Nephron (organoid): ENCODE data around the gene FASLG.

Source experiments
- H3K27ac Mint-ChIP-seq, 3 experiments: 2 replicates each; pipeline ENCODE4 v1.8.0; 2020; ENCODE audit warnings: mixed read lengths in 3 of 3, mild to moderate bottlenecking in 2 of 3, moderate library complexity in 1 of 3
- H3K27me3 Mint-ChIP-seq: 2 replicates; pipeline ENCODE4 v1.8.0; 2021; ENCODE audit warnings: low read depth, mild to moderate bottlenecking, moderate library complexity, mixed read lengths
- H3K36me3 Mint-ChIP-seq: 2 replicates; pipeline ENCODE4 v1.8.0; 2020; ENCODE audit warnings: low read depth, mixed read lengths
- H3K4me1 Mint-ChIP-seq: 2 replicates; pipeline ENCODE4 v1.8.0; 2020; ENCODE audit warnings: mixed read lengths
- H3K4me3 Mint-ChIP-seq, 3 experiments: 2 replicates each; pipeline ENCODE4 v1.8.0; 2020; ENCODE audit warnings: mild to moderate bottlenecking in 3 of 3, mixed read lengths in 3 of 3, moderate library complexity in 2 of 3
- H3K9me3 Mint-ChIP-seq: 2 replicates; pipeline ENCODE4 v1.8.0; 2020; ENCODE audit warnings: mixed read lengths
- TF ChIP-seq, protein P1 (sequence below), 3 experiments: fragments of 200-600 bp; sonication (generic); IDR thresholded peaks; one replicate each; pipeline ENCODE4 v1.5.0; 2021; ENCODE audit warnings: antibody characterized with exemption in 3 of 3; ENCODE audit not compliant: unreplicated experiment in 3 of 3

FASLG gene

GRCh38 chr1:172670791-172671190, 11.9 kb downstream of the FASLG start:
- Mint-ChIP-seq H3K9me3 (no peaks in the 10 kb centered on the region), H3K4me1 (no peaks in the 10 kb centered on the region), H3K4me3 (no peak overlapping the region), H3K36me3 (no peaks in the 10 kb centered on the region), H3K27ac (no peak overlapping the region), H3K27me3 (no peaks in the 10 kb centered on the region)
- TF ChIP-seq, protein P1, sequence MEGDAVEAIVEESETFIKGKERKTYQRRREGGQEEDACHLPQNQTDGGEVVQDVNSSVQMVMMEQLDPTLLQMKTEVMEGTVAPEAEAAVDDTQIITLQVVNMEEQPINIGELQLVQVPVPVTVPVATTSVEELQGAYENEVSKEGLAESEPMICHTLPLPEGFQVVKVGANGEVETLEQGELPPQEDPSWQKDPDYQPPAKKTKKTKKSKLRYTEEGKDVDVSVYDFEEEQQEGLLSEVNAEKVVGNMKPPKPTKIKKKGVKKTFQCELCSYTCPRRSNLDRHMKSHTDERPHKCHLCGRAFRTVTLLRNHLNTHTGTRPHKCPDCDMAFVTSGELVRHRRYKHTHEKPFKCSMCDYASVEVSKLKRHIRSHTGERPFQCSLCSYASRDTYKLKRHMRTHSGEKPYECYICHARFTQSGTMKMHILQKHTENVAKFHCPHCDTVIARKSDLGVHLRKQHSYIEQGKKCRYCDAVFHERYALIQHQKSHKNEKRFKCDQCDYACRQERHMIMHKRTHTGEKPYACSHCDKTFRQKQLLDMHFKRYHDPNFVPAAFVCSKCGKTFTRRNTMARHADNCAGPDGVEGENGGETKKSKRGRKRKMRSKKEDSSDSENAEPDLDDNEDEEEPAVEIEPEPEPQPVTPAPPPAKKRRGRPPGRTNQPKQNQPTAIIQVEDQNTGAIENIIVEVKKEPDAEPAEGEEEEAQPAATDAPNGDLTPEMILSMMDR (IDR thresholded peaks at IDR 0.05; ENCODE audit: unreplicated experiment in 3 of 3), result no peak

GRCh38 chr1:172671591-172671990, 12.7 kb downstream of the FASLG start:
- Mint-ChIP-seq H3K36me3 (no peaks in the 10 kb centered on the region), H3K27me3 (no peaks in the 10 kb centered on the region)
- TF ChIP-seq, protein P1 (IDR thresholded peaks at IDR 0.05; ENCODE audit: unreplicated experiment in 3 of 3), result no peak

DNA sequence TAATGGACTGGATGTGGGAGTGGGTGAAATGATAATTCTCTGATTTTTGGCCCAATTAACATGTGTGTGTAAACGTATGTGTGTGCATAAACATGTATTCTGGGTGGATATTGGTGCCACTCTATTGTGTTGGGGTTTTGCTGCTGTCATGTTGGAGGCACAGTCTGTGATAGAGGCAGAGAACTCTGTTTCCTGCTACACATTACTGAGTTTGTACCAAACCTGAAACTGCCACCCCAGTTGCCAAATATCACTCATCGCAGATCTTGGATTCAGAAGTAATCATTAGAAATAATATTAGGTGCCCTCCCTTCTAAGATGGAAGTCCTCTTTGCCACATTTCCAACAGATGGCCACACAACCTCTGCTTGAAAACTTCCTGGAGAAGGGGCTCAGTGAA, 13.8 kb downstream of the FASLG start:
- H3K27me3 Mint-ChIP-seq, result no peaks in the 10 kb centered on the region
- TF ChIP-seq, protein P1 (IDR thresholded peaks at IDR 0.05; ENCODE audit: unreplicated experiment in 3 of 3), result no peak
- no peaks in the 10 kb centered on the region for H3K4me1 Mint-ChIP-seq
- no peak overlapping the region for H3K27ac Mint-ChIP-seq
- H3K4me3 Mint-ChIP-seq, result no peak overlapping the region
- no peaks in the 10 kb centered on the region for H3K9me3 Mint-ChIP-seq
- H3K36me3 Mint-ChIP-seq, result no peaks in the 10 kb centered on the region

More at GRCh38 chr1:172671591-172671990, 12.7 kb downstream of the FASLG start:
- H3K4me3 Mint-ChIP-seq, result no peak overlapping the region
- H3K9me3 Mint-ChIP-seq, result no peaks in the 10 kb centered on the region
- H3K27ac Mint-ChIP-seq, result no peak overlapping the region
- no peaks in the 10 kb centered on the region for H3K4me1 Mint-ChIP-seq

- H3K4me3 Mint-ChIP-seq, result no peak overlapping the region
- no peak overlapping the region for H3K27ac Mint-ChIP-seq
- TF ChIP-seq, protein P1 (IDR thresholded peaks at IDR 0.05; ENCODE audit: unreplicated experiment in 3 of 3), result no peak
- no peaks in the 10 kb centered on the region for H3K4me1 Mint-ChIP-seq
- peaks cover 3% of the 10 kb centered on the region for H3K27me3 Mint-ChIP-seq
- H3K9me3 Mint-ChIP-seq, result peaks cover 2% of the 10 kb centered on the region
- H3K36me3 Mint-ChIP-seq, result no peaks in the 10 kb centered on the region
Observed at GRCh38 chr1:172673761-172674160, 14.9 kb downstream of the FASLG start.

DNA sequence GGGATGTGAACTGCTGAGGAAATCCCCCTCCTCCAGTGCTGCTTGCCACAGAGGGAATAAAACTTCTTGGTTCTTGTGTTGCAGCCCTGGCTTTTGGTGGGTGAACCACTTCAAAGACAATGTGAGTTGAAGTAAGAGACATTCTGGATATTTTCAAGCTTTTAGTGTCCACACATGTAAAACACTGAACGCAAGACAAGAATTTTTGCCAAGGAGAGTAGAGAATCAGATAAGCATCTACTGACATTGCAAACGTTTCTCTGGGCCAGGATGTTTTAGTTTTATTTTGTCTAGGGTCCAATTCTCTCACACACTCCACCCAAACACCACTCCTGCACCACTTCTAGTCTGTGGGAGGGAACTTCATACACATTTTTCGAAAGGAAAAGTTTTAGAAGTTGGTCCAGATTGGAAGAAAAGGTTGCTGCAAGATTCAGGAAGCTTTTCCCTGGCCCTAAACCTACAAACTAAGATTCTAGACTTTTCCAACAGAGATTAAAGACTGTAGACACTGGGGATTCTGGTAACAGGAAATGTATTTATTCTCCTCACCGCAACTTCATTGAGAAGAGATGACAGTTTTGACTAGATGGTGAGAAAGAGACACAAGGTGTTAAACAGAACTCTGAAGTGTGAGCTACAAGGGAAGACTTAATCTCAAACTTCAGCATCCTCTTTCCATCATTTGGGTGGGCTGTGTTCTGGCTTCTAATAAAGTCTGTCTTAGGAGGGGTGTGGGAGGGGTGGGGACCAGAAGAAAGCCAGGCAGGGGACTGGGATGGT, 16.1 kb downstream of the FASLG start:
- no peaks in the 10 kb centered on the region for H3K4me1 Mint-ChIP-seq
- no peak overlapping the region for H3K4me3 Mint-ChIP-seq
- H3K36me3 Mint-ChIP-seq, result no peaks in the 10 kb centered on the region
- H3K27me3 Mint-ChIP-seq, result peaks cover 8% of the 10 kb centered on the region
- peaks cover 5% of the 10 kb centered on the region for H3K9me3 Mint-ChIP-seq
- H3K27ac Mint-ChIP-seq, result peak overlapping the region in 1 of 3 experiments; percentile 10
- TF ChIP-seq, protein P1 (IDR thresholded peaks at IDR 0.05; ENCODE audit: unreplicated experiment in 3 of 3), result no peak
